ENCODE data around the gene LTBP3. TPM values are rescaled to one million over a fixed set of nuclear protein-coding genes. Genes with fewer than 3 reads are reported as not detected.

LTBP3 gene
- 10 to 100 TPM; 54.4 to 92.5 (median 72.8) TPM for total RNA-seq
- polyA plus RNA-seq, result 10 to 100 TPM; 42.7 to 79.7 TPM
- long read RNA-seq, donor 1, transcript LTBP3-221 (17 exons, 3,327 nt), result major isoform, 11 of 122 reads
- long read RNA-seq, donor 1, transcript LTBP3-212 (12 exons, 1,997 nt), result minor isoform, 8 of 122 reads
- long read RNA-seq, donor 1, partial matches to known transcripts, result 91 of 122 reads
- long read RNA-seq, donor 1, other reads (novel, unspliced or antisense), result 12 of 122 reads
- long read RNA-seq, donor 2, transcript LTBP3-221 (17 exons, 3,327 nt), result major isoform, 13 of 159 reads
- long read RNA-seq, donor 2, partial matches to known transcripts, result 135 of 159 reads
- long read RNA-seq, donor 2, other reads (novel, unspliced or antisense), result 8 of 159 reads
- long read RNA-seq, donor 3, transcript LTBP3-221 (17 exons, 3,327 nt), result major isoform, 24 of 144 reads
- long read RNA-seq, donor 3, transcript LTBP3-212 (12 exons, 1,997 nt), result minor isoform, 9 of 144 reads
- long read RNA-seq, donor 3, partial matches to known transcripts, result 107 of 144 reads
- long read RNA-seq, donor 3, other reads (novel, unspliced or antisense), result 3 of 144 reads

DNA sequence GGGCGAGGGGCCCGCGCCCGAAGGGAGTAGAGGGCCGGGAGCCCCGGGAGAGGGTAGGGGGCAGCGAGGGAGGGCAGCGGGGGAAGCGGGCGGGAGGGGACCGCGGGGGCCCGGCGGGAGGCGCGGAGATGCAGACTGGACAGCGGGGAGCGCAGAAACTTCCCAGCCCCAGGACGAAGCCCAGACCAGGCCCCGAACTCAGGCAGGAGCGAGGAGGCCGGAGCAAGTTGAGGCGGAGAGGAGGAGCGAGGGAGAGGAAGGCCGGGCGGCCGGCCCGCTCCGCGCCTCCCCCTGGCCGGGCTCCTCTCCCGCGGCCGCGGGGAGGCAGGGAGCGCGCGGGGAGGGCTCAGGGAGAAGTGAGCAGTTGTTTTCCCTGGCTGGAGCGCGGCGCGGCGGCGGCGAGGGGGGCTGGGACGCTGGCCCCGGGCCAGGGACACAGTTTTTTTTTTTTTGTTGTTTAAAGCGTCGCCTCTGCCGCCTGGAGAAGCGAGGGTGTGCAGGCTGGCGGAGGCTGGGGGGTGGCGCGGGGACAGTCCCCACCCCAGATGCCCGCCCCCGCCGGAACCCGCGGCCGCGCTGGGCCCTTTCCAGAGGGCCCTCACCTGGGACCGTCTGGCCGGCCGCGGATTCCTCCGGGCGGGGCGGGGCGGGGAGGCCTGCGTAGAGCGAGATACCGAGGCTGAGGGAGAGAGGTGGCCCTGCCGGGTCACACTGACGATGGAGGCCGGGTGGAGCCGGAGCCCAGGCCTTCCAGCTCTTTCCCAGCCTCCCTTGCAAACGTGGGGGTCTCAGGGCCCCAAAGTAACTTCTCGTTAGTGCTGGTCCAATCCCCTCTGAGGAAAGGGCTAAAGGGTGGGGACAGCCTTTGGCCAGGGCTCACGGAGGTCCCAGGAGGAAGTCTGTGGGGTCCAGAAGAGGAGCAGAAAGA is at the start of gene LTBP3:
LTBP3 (minus strand) TSS at position 358 of the 928 bp plus-strand sequence. CDS start 400 bp downstream, outside the sequence.
- WGBS, 2 donors, result 1% methylated on average over 56 to 77 of the region's 79 CpGs

DNA sequence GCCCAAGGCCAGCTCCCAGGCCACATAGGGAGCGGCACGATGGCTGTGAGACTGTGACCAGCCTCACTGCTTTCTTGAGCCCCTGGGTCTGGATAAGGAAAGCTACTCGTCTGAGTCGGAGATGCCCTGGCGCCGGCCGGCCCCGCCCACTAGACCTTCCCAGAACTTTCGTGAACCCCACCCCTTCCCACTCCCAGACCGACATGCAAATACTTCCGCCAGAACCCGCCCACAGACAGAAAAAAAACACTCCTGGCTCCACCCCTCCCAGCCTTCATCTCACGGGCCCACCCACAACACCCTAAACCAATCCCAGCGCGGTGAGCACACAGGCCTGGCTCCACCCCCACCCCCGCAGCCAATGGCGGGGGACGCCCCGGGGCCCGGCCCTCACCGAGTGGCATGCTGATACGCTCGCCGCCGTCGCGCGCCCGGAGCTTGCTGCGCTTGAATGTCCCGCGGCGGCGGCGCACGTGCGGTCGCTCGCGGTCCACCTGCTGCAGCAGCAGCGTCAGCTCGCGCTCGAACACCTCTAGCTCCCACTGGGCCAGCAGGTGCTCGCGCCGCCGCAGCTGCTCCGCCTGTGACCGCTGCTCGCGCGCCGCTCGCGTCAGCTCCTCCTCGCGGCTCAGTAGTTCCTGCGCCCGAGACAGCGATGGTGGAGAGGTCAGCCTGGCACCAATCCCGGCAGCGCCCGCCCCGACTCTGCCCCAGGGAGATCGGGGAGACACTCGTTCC is 48.9 kb upstream of the LTBP3 start:
- 12 to 21% methylated on average over 65 to 67 of the region's 67 CpGs for WGBS, 2 donors
- Histone ChIP-seq H3K4me3 (peak overlapping the region in 9 of 10 donors; percentile 12 to 49 (median 42)), H3K9me3 (no peaks in the 10 kb centered on the region), H3K27ac (peak overlapping the region in 9 of 10 donors; percentile 39 to 90 (median 82)), H3K36me3 (peaks cover 0 to 91% (median 40%) of the 10 kb centered on the region in 9 donors), H3K4me1 (peaks cover 27 to 73% (median 47%) of the 10 kb centered on the region in 9 donors), H3K27me3 (no peaks in the 10 kb centered on the region)
- intact Hi-C loops (cut with DNase I), result loop anchor here in 3 of 10 donors (5.0 kb wide), 2 partner anchors 35 to 65 kb away; partner anchors contain the start of genes FAM89B (in 2 of the 3) and ZNRD2 (in 2 of the 3)
- TF ChIP-seq, protein P1, sequence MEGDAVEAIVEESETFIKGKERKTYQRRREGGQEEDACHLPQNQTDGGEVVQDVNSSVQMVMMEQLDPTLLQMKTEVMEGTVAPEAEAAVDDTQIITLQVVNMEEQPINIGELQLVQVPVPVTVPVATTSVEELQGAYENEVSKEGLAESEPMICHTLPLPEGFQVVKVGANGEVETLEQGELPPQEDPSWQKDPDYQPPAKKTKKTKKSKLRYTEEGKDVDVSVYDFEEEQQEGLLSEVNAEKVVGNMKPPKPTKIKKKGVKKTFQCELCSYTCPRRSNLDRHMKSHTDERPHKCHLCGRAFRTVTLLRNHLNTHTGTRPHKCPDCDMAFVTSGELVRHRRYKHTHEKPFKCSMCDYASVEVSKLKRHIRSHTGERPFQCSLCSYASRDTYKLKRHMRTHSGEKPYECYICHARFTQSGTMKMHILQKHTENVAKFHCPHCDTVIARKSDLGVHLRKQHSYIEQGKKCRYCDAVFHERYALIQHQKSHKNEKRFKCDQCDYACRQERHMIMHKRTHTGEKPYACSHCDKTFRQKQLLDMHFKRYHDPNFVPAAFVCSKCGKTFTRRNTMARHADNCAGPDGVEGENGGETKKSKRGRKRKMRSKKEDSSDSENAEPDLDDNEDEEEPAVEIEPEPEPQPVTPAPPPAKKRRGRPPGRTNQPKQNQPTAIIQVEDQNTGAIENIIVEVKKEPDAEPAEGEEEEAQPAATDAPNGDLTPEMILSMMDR (IDR thresholded peaks at IDR 0.05), result peak in 1 of 9 donors; percentile 16
- DNase-seq, result peak; percentile 93 to 96
- ATAC-seq, result peak; percentile 92 to 96 (median 94)

More for the DNA sequence above, at the start of gene LTBP3:
- ATAC-seq (peak; percentile 76 to 90 (median 82)), DNase-seq (peak; percentile 84 to 87)
- Histone ChIP-seq H3K27me3 (peaks cover 0 to 9% (median 0%) of the 10 kb centered on the region in 7 donors), H3K27ac (peak within 1 kb of the TSS; percentile 84 to 99 (median 94)), H3K4me3 (peak within 1 kb of the TSS; percentile 35 to 76 (median 64)), H3K4me1 (peaks cover 38 to 75% (median 57%) of the 10 kb centered on the region in 9 donors), H3K36me3 (peaks cover 0 to 9% (median 0%) of the 10 kb centered on the region in 9 donors), H3K9me3 (no peaks in the 10 kb centered on the region)
- TF ChIP-seq, protein P1 (IDR thresholded peaks at IDR 0.05), result peak in 3 of 9 donors; percentile 29 to 35 (median 34)
- intact Hi-C loops (cut with DNase I), result loop anchor here in 2 of 10 donors (1.0 kb wide), 1 partner anchor 18 kb away; no protein-coding TSS in a partner anchor

DNA sequence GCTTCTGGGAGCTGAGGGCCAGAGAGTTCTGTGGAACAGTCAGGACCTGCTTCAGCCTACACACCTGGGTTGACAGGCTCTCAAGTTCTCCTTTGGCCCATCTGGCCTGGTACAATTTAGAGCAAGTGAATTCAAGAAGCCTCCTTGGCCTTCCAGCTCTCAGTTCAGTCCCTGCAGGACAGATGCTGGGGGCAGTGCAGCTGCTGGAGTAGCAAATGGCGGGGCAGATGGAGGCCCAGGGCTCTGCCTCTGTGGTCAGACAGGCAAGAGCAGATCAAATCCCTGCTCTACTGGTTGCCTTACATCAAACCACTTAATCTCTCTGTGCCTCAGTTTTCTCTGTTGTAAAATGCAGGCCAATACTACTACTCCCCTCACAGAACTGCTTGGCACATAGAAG is 46.1 kb upstream of the LTBP3 start:
- no peaks in the 10 kb centered on the region for H3K27me3 ChIP-seq
- H3K27ac ChIP-seq, result no peak overlapping the region
- WGBS, 2 donors, result 95 to 100% methylated on average over 1 of the region's 1 CpG
- no peak overlapping the region for H3K4me3 ChIP-seq
- TF ChIP-seq, protein P1 (IDR thresholded peaks at IDR 0.05), result no peak
- intact Hi-C loops (cut with DNase I), result no loop called here
- no peaks in the 10 kb centered on the region for H3K9me3 ChIP-seq
- DNase-seq (no peak), ATAC-seq (no peak)
- peaks cover 14 to 46% (median 25%) of the 10 kb centered on the region in 9 donors for H3K4me1 ChIP-seq
- H3K36me3 ChIP-seq, result peaks cover 0 to 100% (median 40%) of the 10 kb centered on the region in 9 donors

All from heart right ventricle (tissue), 16 donors.